HepG2 (cell line): ENCODE data around the gene ITIH6. TPM values are rescaled to one million over a fixed set of nuclear protein-coding genes. Genes with fewer than 3 reads are reported as not detected.

Experiments
- ATAC-seq: fragments of 200-7000 bp; cut with Tn5 transposase; 3 replicates; pipeline ENCODE4 v1.9.1; 2020; ENCODE audit warnings: mild to moderate bottlenecking, moderate library complexity
- BruUV-seq: library from RNA; stranded (reverse); fragments of 400-500 nt; replicated peaks from 2 replicates; lab custom pipeline; 2021; lab: Mats Ljungman, UMichigan
- CTCF ChIA-PET: fragments of 300-600 bp; formaldehyde crosslinking; extraction: SDS; loops from one replicate; lab custom pipeline; 2021; ENCODE audit warnings: low total read pairs, inconsistent platforms, low intra/inter-chr PET ratio; lab: Yijun Ruan, JAX
- POLR2A ChIA-PET: fragments of 350-600 bp; sonication (Branson Sonifier 250); formaldehyde crosslinking; loops from one replicate; lab custom pipeline; 2020; ENCODE audit warnings: antibody characterized with exemption, inconsistent platforms; lab: Yijun Ruan, JAX
- DNase-seq: peaks from one replicate; pipeline ENCODE4 v3.0.0-alpha.2; 2015; ENCODE audit warnings: low spot score
- FAIRE-seq: peaks from 3 replicates; lab custom pipeline; 2011; peaks lifted over from hg19 to GRCh38; lab: Jason Lieb, UNC
- H2AFZ ChIP-seq: one replicate; pipeline ENCODE4 v1.6.1; 2011; ENCODE audit warnings: low read length, inconsistent platforms
- H3K27ac ChIP-seq: fragments of 300-600 bp; 3 replicates; pipeline ENCODE4 v1.8.0; 2011; ENCODE audit warnings: mixed run types, mild to moderate bottlenecking, mixed read lengths, low read length, inconsistent platforms; ENCODE audit not compliant: insufficient read depth; ENCODE audit errors: extremely low read length
- H3K27me3 ChIP-seq, 2 experiments: fragments of 200-600 bp in 1 of 2; 2 replicates in 1 of 2; 3 replicates in 1 of 2; pipeline versions ENCODE4 v1.6.0 to v1.8.0; 2011; ENCODE audit warnings: low read length in 2 of 2, mild to moderate bottlenecking in 2 of 2, moderate library complexity in 2 of 2, inconsistent platforms in 1 of 2; ENCODE audit not compliant: insufficient read depth in 2 of 2, control insufficient read depth in 1 of 2
- H3K36me3 ChIP-seq, 2 experiments: fragments of 200-600 bp in 1 of 2; replicated peaks in 1 of 2; 2 replicates in 1 of 2; 3 replicates in 1 of 2; pipeline versions ENCODE4 v1.5.1 to v1.8.0; 2011; ENCODE audit warnings: low read length in 2 of 2, inconsistent platforms in 1 of 2; ENCODE audit not compliant: insufficient read depth in 2 of 2, control insufficient read depth in 1 of 2
- H3K4me1 ChIP-seq: 2 replicates; pipeline ENCODE4 v1.5.1; 2012; ENCODE audit warnings: low read length, inconsistent platforms; ENCODE audit not compliant: insufficient read depth
- H3K4me2 ChIP-seq: 2 replicates; pipeline ENCODE4 v1.6.0; 2011; ENCODE audit warnings: low read depth, low read length, inconsistent platforms
- H3K4me3 ChIP-seq, 3 experiments: fragments of 200-600 bp in 1 of 3; sonication (generic), shearing (Covaris generic) in 1 of 3; replicated peaks in 1 of 3; 2 replicates each; pipeline ENCODE4 v1.5.1; 2011 to 2016; ENCODE audit warnings: low read length in 3 of 3, inconsistent platforms in 2 of 3, low read depth in 2 of 3, mild to moderate bottlenecking in 2 of 3, control low read depth in 1 of 3, mixed read lengths in 1 of 3; ENCODE audit not compliant: insufficient read depth in 1 of 3
- H3K79me2 ChIP-seq: one replicate; pipeline ENCODE4 v1.6.1; 2011; ENCODE audit warnings: low read length, inconsistent platforms; ENCODE audit not compliant: insufficient read depth
- H3K9ac ChIP-seq: 2 replicates; pipeline ENCODE4 v1.6.0; 2011; ENCODE audit warnings: mild to moderate bottlenecking, low read depth, low read length, inconsistent platforms; ENCODE audit not compliant: insufficient read depth
- H3K9me3 ChIP-seq: 2 replicates; pipeline ENCODE4 v1.5.1; 2012; ENCODE audit warnings: mild to moderate bottlenecking, low read length
- H4K20me1 ChIP-seq: 2 replicates; pipeline ENCODE4 v1.6.0; 2011; ENCODE audit warnings: inconsistent platforms, mild to moderate bottlenecking, low read length, moderate library complexity; ENCODE audit not compliant: insufficient read depth
- DNMT3B ChIP-seq: conservative IDR thresholded peaks from 2 replicates; pipeline ENCODE4 v1.6.1; 2016; ENCODE audit warnings: missing biosample characterization, control low read depth
- ELF4 ChIP-seq: sonication (generic); formaldehyde crosslinking; IDR thresholded peaks from 2 replicates; pipeline ENCODE4 v1.5.0; 2020; ENCODE audit warnings: missing genetic modification reagents, mild to moderate bottlenecking, moderate library complexity, borderline replicate concordance
- MAX ChIP-seq: IDR thresholded peaks from 2 replicates; pipeline ENCODE4 v1.6.1; 2012; ENCODE audit warnings: inconsistent platforms
- NCOR1 ChIP-seq: fragments of 200-600 bp; sonication (generic); IDR thresholded peaks from 2 replicates; pipeline ENCODE4 v1.7.0; 2017; ENCODE audit warnings: antibody characterized with exemption, low read length, borderline replicate concordance
- NFYB ChIP-seq: sonication (generic); formaldehyde crosslinking; IDR thresholded peaks from 2 replicates; pipeline ENCODE4 v1.4.0; 2020; ENCODE audit warnings: missing genetic modification reagents
- NR2F1 ChIP-seq, 2 experiments: fragments of 450-650 bp in 1 of 2; formaldehyde crosslinking in 1 of 2; IDR thresholded peaks; 2 replicates each; pipeline versions ENCODE4 v1.5.0 to v1.6.1; 2016 to 2020; ENCODE audit warnings: mild to moderate bottlenecking in 1 of 2, missing compliant biosample characterization in 1 of 2, missing genetic modification reagents in 1 of 2, moderate library complexity in 1 of 2
- ZNF329 ChIP-seq: sonication (generic); formaldehyde crosslinking; IDR thresholded peaks from 2 replicates; pipeline ENCODE4 v1.9.0; 2021; ENCODE audit warnings: low read depth, mild to moderate bottlenecking, missing genetic modification reagents
- ZNF34 ChIP-seq: sonication (generic); formaldehyde crosslinking; IDR thresholded peaks from 2 replicates; pipeline ENCODE4 v1.4.0; 2020; ENCODE audit warnings: mild to moderate bottlenecking, missing genetic modification reagents, borderline replicate concordance
- ZNF639 ChIP-seq: conservative IDR thresholded peaks from 2 replicates; pipeline ENCODE4 v1.6.1; 2018; ENCODE audit warnings: missing genetic modification reagents
- WGBS: methylation state at CpG from one replicate; pipeline ENCODE4 v1.1.6; 2017; ENCODE audit warnings: low lambda C conversion rate; 5-methylcytosine and 5-hydroxymethylcytosine counted together
- in situ Hi-C: cut with HindIII; loops from 2 replicates; pipeline ENCODE4 v1.10.0; 2017; ENCODE audit warnings: low pct_unique_long_range_greater_than_20kb; ENCODE audit not compliant: extremely low pct_ligation_motif_present
- intact Hi-C: fragments of 100-400 bp; cut with micrococcal nuclease; formaldehyde crosslinking; loops from one replicate; pipeline ENCODE4 v1.10.0; 2022; ENCODE audit not compliant: unreplicated experiment
- polyA plus RNA-seq, 8 experiments: library from polyadenylated mRNA; depleted of rRNA in 3 of 8; stranded (reverse) in 7 of 8; unstranded in 1 of 8; fragments of >200 nt; fragmentation: Illumina TruSeq in 4 of 8; extraction: Trizol in 4 of 8; gene quantifications; 2 replicates each; pipeline versions ENCODE4 v1.2.1 to v1.2.3, GENCODE V29; 2011 to 2016; ENCODE audit warnings: low read depth in 4 of 8, missing spikeins in 1 of 8, mixed read lengths in 1 of 8; ENCODE audit not compliant: insufficient read depth in 1 of 8
- total RNA-seq, 5 experiments: library from RNA; depleted of rRNA; stranded (reverse); fragments of >200 nt; fragmentation: Illumina TruSeq; extraction: Trizol; gene quantifications; 2 replicates each; pipeline ENCODE4 v1.2.3, GENCODE V29; 2016; ENCODE audit warnings: low read depth in 1 of 5
- TF ChIP-seq, protein P1 (sequence below): sonication (generic); formaldehyde crosslinking; IDR thresholded peaks from 2 replicates; pipeline ENCODE4 v1.4.0; 2020; ENCODE audit warnings: missing genetic modification reagents, borderline replicate concordance
- TF ChIP-seq, protein P2 (sequence below): sonication (generic); formaldehyde crosslinking; IDR thresholded peaks from 2 replicates; pipeline ENCODE4 v1.8.1; 2023; ENCODE audit warnings: mild to moderate bottlenecking, missing genetic modification reagents, borderline replicate concordance
- TF ChIP-seq, protein P3 (sequence below): sonication (generic); formaldehyde crosslinking; IDR thresholded peaks from 2 replicates; pipeline ENCODE4 v1.4.0; 2020; ENCODE audit warnings: mild to moderate bottlenecking, missing genetic modification reagents

The ITIH6 gene
- total and polyA plus RNA-seq, 2 of the 13 experiments (the other 11 are each of a cell fraction or from before 2014, with no cell fraction given) = not detected

- Histone ChIP-seq H3K4me2 (no peak overlapping the region), H3K79me2 (no peaks in the 10 kb centered on the region), H3K9ac (no peak overlapping the region), H3K36me3 (no peaks in the 10 kb centered on the region), H3K4me3 (no peak overlapping the region), H2AFZ (no peak overlapping the region), H3K27ac (no peak overlapping the region), H3K27me3 (no peaks in the 10 kb centered on the region), H3K9me3 (no peaks in the 10 kb centered on the region), H3K4me1 (no peaks in the 10 kb centered on the region), H4K20me1 (no peaks in the 10 kb centered on the region)
- DNase-seq (no peak), ATAC-seq (no peak), FAIRE-seq (no peak)
- no TSS peak for BruUV-seq
- CTCF ChIA-PET = no interaction called here
- in situ Hi-C loops (no loop called here), intact Hi-C loops (no loop called here)
- no peak for TF ChIP-seq ELF4 (CRISPR knock-in tag)
- TF ChIP-seq DNMT3B (CRISPR knock-in tag) = no peak
- TF ChIP-seq ZNF329 = no peak
- TF ChIP-seq, protein P1, sequence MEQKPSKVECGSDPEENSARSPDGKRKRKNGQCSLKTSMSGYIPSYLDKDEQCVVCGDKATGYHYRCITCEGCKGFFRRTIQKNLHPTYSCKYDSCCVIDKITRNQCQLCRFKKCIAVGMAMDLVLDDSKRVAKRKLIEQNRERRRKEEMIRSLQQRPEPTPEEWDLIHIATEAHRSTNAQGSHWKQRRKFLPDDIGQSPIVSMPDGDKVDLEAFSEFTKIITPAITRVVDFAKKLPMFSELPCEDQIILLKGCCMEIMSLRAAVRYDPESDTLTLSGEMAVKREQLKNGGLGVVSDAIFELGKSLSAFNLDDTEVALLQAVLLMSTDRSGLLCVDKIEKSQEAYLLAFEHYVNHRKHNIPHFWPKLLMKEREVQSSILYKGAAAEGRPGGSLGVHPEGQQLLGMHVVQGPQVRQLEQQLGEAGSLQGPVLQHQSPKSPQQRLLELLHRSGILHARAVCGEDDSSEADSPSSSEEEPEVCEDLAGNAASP (CRISPR knock-in tag) = no peak
- TF ChIP-seq NFYB = no peak
- no peak for TF ChIP-seq ZNF639 (CRISPR knock-in tag)
- TF ChIP-seq, protein P2, sequence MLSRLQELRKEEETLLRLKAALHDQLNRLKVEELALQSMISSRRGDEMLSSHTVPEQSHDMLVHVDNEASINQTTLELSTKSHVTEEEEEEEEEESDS (CRISPR knock-in tag) = no peak
- TF ChIP-seq, protein P3, sequence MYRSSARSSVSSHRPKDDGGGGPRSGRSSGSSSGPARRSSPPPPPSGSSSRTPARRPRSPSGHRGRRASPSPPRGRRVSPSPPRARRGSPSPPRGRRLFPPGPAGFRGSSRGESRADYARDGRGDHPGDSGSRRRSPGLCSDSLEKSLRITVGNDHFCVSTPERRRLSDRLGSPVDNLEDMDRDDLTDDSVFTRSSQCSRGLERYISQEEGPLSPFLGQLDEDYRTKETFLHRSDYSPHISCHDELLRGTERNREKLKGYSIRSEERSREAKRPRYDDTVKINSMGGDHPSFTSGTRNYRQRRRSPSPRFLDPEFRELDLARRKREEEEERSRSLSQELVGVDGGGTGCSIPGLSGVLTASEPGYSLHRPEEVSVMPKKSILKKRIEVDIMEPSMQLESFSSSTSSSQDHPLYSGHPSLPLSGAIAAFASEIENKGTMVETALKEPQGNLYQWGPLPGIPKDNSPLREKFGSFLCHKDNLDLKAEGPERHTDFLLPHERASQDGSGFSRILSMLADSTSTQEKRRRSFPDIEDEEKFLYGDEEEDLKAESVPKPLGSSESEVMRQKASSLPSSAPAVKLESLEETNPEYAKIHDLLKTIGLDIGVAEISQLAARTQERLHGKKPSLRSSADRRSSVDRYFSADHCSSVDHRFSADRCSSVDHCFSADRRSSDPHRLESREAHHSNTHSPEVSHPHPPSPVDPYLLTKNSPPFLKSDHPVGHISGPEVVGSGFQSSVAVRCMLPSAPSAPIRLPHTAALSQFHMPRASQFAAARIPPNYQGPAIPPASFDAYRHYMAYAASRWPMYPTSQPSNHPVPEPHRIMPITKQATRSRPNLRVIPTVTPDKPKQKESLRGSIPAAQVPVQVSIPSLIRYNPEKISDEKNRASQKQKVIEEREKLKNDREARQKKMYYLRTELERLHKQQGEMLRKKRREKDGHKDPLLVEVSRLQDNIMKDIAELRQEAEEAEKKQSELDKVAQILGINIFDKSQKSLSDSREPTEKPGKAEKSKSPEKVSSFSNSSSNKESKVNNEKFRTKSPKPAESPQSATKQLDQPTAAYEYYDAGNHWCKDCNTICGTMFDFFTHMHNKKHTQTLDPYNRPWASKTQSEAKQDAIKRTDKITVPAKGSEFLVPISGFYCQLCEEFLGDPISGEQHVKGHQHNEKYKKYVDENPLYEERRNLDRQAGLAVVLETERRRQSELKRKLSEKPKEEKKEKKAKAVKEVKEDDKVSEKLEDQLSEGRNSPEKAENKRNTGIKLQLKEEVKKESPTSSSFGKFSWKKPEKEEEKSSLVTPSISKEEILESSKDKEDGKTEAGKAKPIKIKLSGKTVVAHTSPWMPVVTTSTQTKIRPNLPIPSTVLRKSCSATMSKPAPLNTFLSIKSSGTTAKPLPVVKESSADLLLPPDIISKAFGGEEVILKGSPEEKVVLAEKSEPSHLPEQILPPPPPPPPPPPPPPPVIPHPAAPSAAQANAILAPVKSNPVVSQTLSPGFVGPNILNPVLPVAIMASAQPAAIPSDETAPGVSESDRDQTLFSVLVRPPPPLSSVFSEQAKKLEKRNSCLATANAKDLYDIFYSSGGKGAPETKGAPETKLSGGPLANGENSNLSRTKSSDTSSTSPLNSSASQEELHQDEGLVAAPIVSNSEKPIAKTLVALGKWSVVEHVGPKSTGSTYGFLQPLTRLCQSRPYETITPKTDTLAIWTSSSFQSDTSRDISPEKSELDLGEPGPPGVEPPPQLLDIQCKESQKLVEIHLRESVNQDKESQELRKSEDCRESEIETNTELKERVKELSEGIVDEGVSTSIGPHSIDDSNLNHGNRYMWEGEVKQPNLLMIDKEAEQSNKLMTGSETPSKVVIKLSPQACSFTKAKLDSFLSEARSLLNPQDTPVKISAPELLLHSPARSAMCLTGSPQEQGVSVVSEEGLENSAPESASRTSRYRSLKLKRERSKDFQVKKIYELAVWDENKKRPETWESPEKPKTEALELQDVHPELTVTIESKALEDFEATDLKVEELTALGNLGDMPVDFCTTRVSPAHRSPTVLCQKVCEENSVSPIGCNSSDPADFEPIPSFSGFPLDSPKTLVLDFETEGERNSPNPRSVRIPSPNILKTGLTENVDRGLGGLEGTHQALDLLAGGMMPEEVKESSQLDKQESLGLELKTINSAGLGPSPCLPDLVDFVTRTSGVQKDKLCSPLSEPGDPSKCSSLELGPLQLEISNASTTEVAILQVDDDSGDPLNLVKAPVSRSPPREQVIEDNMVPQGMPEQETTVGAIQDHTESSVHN (CRISPR knock-in tag) = no peak
- TF ChIP-seq ZNF34 (CRISPR knock-in tag) = no peak
- TF ChIP-seq MAX = no peak
- TF ChIP-seq NCOR1 = no peak
- TF ChIP-seq NR2F1 (CRISPR knock-in tag; IDR thresholded peaks at IDR 0.05) = no peak
- POLR2A ChIA-PET = no interaction called here
- 0% methylated on average over 1 of the region's 2 CpGs for WGBS
These were observed 52.4 kb downstream of the ITIH6 start for GRCh38 chrX:54745676-54746075.
